Activated T-helper 2 cell treated with anti-CD3 and anti-CD28 coated beads, Interferon-gamma antibody, Interleukin-2, Interleukin-4, amounts not matched to agents 10 μg/mL and 5 μg/mL and 100 μg/mL, durations not matched to agents 14 hours and 24 hours and 36 hours (primary cell): ENCODE results near the gene CTBP2. TPM values are rescaled to one million over a fixed set of nuclear protein-coding genes. Genes with fewer than 3 reads are reported as not detected.
"Not testable (repeated sequence)": the region's sequence is repeated elsewhere in the genome, so short reads cannot be mapped to it uniquely, and the experiment has no call there.

Source experiments
- DNase-seq: peaks from one replicate; pipeline ENCODE4 v3.0.0; 2021; ENCODE audit warnings: low spot score
- H3K27ac Mint-ChIP-seq: one replicate; pipeline ENCODE4 v1.8.0; 2021; ENCODE audit warnings: mixed read lengths
- H3K27me3 Mint-ChIP-seq: one replicate; pipeline ENCODE4 v1.8.0; 2021; ENCODE audit warnings: low read depth, mixed read lengths
- H3K36me3 Mint-ChIP-seq: one replicate; pipeline ENCODE4 v1.8.0; 2021; ENCODE audit warnings: low read depth, mixed read lengths
- H3K4me1 Mint-ChIP-seq: one replicate; pipeline ENCODE4 v1.8.0; 2021; ENCODE audit warnings: low read depth, mixed read lengths
- H3K4me3 Mint-ChIP-seq: one replicate; pipeline ENCODE4 v1.8.0; 2021; ENCODE audit warnings: low read depth, mild to moderate bottlenecking, moderate library complexity, mixed read lengths
- H3K9me3 Mint-ChIP-seq: one replicate; pipeline ENCODE4 v1.8.0; 2021; ENCODE audit warnings: mixed read lengths
- intact Hi-C: fragments of 100-400 bp; cut with micrococcal nuclease; formaldehyde crosslinking; loops from one replicate; pipeline ENCODE4 v1.15.1; 2023
- total RNA-seq: library from RNA; stranded (reverse); gene quantifications from 2 replicates; pipeline ENCODE4 v1.2.3, GENCODE V29; 2022

Gene CTBP2
- total RNA-seq, 1 donor from 2014 or later = 0.48 TPM

- no peaks in the 10 kb centered on the region for H3K4me1 Mint-ChIP-seq
- no peaks in the 10 kb centered on the region for H3K36me3 Mint-ChIP-seq
- H3K27ac Mint-ChIP-seq = no peak overlapping the region
- intact Hi-C loops = no loop called here
- no peak for DNase-seq
- H3K27me3 Mint-ChIP-seq = no peaks in the 10 kb centered on the region
- no peaks in the 10 kb centered on the region for H3K9me3 Mint-ChIP-seq
- H3K4me3 Mint-ChIP-seq = no peak overlapping the region
These were observed 77.3 kb downstream of the CTBP2 start for GRCh38 chr10:125082881-125083575.

DNA sequence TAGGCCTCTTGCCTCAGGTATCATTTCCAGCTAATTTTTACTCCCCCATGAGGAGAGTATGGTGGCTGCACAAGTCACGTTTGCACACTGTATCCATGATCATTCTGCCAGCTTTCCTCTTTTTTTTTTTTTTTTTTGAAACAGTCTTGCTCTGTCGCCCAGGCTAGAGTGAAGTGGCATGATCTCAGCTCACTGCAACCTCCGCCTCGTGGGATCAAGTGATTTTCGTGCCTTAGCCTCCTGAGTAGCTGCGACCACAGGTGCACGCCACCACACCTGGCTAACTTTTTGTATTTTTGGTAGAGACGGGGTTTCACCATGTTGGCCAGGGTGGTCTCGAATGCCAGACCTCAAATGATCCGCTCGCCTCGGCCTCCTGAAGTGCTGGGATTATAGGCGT lies 77.9 kb downstream of the CTBP2 start:
- H3K27ac Mint-ChIP-seq, H3K27me3 Mint-ChIP-seq, H3K4me1 Mint-ChIP-seq, H3K9me3 Mint-ChIP-seq, DNase-seq, intact Hi-C loops, H3K36me3 Mint-ChIP-seq, H3K4me3 Mint-ChIP-seq: not testable (repeated sequence)

GRCh38 chr10:125081931-125082330 lies 78.4 kb downstream of the CTBP2 start:
- H3K36me3 Mint-ChIP-seq = no peaks in the 10 kb centered on the region
- H3K27me3 Mint-ChIP-seq = no peaks in the 10 kb centered on the region
- H3K4me1 Mint-ChIP-seq = no peaks in the 10 kb centered on the region
- intact Hi-C loops = no loop called here
- no peak overlapping the region for H3K27ac Mint-ChIP-seq
- no peaks in the 10 kb centered on the region for H3K9me3 Mint-ChIP-seq
- no peak for DNase-seq
- H3K4me3 Mint-ChIP-seq = no peak overlapping the region

DNA sequence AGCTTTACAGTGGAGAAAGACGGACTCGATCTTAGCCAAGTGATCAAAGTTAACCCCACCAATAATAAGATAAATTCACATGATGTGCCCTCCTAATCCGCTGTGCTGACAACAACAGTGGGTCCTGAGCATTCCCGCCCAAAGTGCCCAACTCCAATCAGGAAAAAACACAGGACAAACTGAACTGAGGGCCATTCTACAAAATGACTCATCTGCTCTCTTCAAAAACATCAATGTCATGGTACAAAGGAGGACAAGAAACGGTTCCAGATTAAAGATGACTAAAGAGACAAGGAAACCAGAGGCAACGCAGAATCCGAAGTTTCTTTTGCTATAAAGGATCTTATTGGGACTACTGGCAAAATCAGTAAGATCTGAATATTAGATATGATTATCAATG lies 79.4 kb downstream of the CTBP2 start:
- intact Hi-C loops = no loop called here
- Mint-ChIP-seq H3K9me3 (no peaks in the 10 kb centered on the region), H3K27me3 (no peaks in the 10 kb centered on the region), H3K4me3 (no peak overlapping the region), H3K4me1 (no peaks in the 10 kb centered on the region), H3K36me3 (no peaks in the 10 kb centered on the region), H3K27ac (no peak overlapping the region)
- no peak for DNase-seq

- no peaks in the 10 kb centered on the region for H3K4me1 Mint-ChIP-seq
- intact Hi-C loops = no loop called here
- DNase-seq = no peak
- no peaks in the 10 kb centered on the region for H3K27me3 Mint-ChIP-seq
- no peak overlapping the region for H3K4me3 Mint-ChIP-seq
- H3K27ac Mint-ChIP-seq = no peak overlapping the region
- H3K36me3 Mint-ChIP-seq = no peaks in the 10 kb centered on the region
- no peaks in the 10 kb centered on the region for H3K9me3 Mint-ChIP-seq
These were observed 80.1 kb downstream of the CTBP2 start for GRCh38 chr10:125080296-125080695.

DNA sequence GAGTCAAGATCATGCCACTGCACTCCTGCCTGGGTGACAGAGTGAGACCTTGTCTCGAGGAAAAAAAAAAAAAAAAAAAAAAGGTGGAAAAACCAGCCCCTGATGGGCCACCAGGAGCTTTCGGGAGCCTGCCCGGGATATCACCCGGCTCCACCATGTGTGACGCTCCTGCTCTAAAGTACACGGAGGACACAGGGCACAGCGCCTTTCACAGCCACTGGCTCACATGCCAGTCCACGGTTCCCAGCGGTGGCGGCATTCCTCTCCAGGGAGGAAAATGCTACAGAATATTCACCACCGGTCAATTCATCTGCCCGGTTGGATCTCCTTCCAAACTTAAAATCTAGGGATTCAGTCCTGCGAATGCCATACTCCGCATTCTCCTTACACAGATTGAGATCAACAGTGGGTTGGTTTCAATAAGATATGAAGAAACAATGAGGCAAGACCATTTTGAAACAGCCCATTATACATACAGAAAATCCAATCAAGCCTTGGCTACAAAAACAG lies 81.2 kb downstream of the CTBP2 start:
- intact Hi-C loops = no loop called here
- H3K4me1 Mint-ChIP-seq = no peaks in the 10 kb centered on the region
- H3K27ac Mint-ChIP-seq = no peak overlapping the region
- H3K9me3 Mint-ChIP-seq = no peaks in the 10 kb centered on the region
- DNase-seq = no peak
- peaks cover 3% of the 10 kb centered on the region for H3K27me3 Mint-ChIP-seq
- no peak overlapping the region for H3K4me3 Mint-ChIP-seq
- no peaks in the 10 kb centered on the region for H3K36me3 Mint-ChIP-seq

DNA sequence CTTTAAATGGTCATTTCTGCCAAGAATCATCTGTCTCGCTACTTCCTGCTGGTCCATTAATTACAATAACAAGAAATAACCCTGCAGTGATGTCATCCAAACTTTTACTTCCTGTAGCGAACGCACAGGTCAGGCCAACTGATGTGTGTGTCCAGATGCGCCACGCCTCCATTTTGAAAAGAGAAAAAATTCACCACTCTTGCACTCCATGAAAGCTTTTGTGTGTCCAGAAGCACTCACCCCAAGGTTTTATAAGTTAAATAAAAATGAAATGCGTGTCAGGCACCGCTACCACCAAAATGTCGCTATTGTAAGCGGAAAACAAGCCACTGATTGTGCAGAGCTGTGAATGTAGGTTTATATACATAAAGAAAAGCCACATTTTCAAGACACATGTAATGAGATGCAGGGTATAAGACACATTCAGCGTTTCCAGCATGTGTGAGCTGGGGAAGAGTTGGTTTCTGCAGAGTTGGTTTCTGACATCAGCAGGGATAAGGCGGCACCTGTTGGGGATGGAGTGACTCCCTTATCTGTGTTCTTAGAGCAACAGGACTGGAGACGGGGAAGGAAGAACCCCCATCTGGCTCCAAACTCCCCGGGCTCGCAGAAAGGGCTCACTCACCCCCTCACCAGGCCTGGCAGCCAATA lies 83.3 kb downstream of the CTBP2 start:
- intact Hi-C loops = no loop called here
- no peak for DNase-seq
- Mint-ChIP-seq H3K4me1 (no peaks in the 10 kb centered on the region), H3K27ac (no peak overlapping the region), H3K27me3 (peaks cover 7% of the 10 kb centered on the region), H3K9me3 (no peaks in the 10 kb centered on the region), H3K4me3 (no peak overlapping the region), H3K36me3 (no peaks in the 10 kb centered on the region)

DNA sequence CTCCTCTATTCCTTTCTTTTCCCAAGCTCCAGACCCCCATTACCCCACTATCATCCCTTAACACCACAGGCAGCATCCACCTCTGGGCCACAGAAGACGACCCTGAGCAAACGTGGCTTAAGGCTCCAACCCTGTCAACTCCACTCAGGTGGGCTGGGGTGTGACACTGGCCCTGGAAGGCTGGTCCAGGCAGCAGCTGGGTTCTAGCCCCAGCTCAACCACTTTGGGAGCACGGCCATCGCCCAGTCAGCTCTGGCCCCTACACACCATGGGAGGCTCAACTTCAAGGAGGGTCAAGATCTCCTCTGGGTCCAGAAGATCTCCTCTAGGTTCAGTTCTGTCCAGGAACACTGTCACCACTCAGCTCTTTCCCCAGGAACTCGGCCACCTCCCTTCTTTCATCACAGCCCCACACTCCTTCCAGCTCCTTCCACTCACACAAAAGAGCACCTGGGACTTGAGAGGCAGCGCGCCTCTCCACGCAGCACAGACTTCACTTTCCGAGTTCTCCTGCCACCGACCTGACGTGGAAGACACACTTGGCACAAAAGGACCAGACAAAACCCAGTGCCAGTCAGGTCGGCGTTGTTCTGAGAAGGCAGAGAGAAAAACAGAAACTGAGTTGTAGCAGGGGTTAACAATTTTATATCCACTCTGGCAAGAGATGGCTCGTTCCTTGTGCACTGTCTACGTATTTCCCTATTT lies 84.1 kb downstream of the CTBP2 start:
- Mint-ChIP-seq H3K27me3 (peaks cover 8% of the 10 kb centered on the region), H3K36me3 (no peaks in the 10 kb centered on the region), H3K4me1 (no peaks in the 10 kb centered on the region), H3K4me3 (no peak overlapping the region), H3K9me3 (no peaks in the 10 kb centered on the region), H3K27ac (no peak overlapping the region)
- DNase-seq = no peak
- intact Hi-C loops = no loop called here

GRCh38 chr10:125073996-125074395 lies 86.4 kb downstream of the CTBP2 start:
- no peak overlapping the region for H3K27ac Mint-ChIP-seq
- peaks cover 9% of the 10 kb centered on the region for H3K27me3 Mint-ChIP-seq
- DNase-seq = no peak
- H3K36me3 Mint-ChIP-seq = no peaks in the 10 kb centered on the region
- H3K4me3 Mint-ChIP-seq = no peak overlapping the region
- H3K9me3 Mint-ChIP-seq = no peaks in the 10 kb centered on the region
- intact Hi-C loops = no loop called here
- no peaks in the 10 kb centered on the region for H3K4me1 Mint-ChIP-seq

- Mint-ChIP-seq H3K9me3 (no peaks in the 10 kb centered on the region), H3K4me3 (no peak overlapping the region), H3K4me1 (no peaks in the 10 kb centered on the region), H3K27me3 (peaks cover 13% of the 10 kb centered on the region), H3K27ac (no peak overlapping the region), H3K36me3 (no peaks in the 10 kb centered on the region)
- no peak for DNase-seq
- intact Hi-C loops = no loop called here
These were observed 87.6 kb downstream of the CTBP2 start for GRCh38 chr10:125072794-125073193.

- Mint-ChIP-seq H3K9me3 (no peaks in the 10 kb centered on the region), H3K4me3 (no peak overlapping the region), H3K4me1 (no peaks in the 10 kb centered on the region), H3K27ac (no peak overlapping the region), H3K27me3 (peaks cover 21% of the 10 kb centered on the region), H3K36me3 (no peaks in the 10 kb centered on the region)
- intact Hi-C loops = no loop called here
- no peak for DNase-seq
These were observed 89.4 kb downstream of the CTBP2 start for GRCh38 chr10:125071008-125071407.

DNA sequence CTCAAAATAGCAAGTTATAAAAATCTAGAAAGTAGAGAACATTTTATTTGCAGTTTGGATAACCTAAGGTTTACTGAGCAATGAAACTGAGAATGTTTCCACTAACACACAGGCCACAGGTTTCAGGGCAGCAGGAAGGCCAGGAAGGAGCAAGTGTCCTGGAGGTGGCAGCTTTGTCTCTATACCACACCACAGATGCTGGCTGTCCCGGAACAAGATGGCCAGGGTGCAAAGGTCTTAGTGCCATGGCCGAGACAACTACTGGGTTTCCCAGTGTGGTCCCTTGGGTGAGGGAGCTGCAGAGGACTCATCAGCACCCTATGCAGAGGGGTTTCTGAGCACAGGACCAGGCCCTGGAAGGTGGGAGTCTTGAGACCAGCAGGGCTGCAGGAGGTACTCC lies 92.0 kb downstream of the CTBP2 start:
- Mint-ChIP-seq H3K4me1 (peaks cover 13% of the 10 kb centered on the region), H3K36me3 (no peaks in the 10 kb centered on the region), H3K9me3 (no peaks in the 10 kb centered on the region), H3K27me3 (peaks cover 25% of the 10 kb centered on the region), H3K4me3 (no peak overlapping the region), H3K27ac (no peak overlapping the region)
- intact Hi-C loops = loop anchor here (10.0 kb wide), 1 partner anchor 354 kb away; no protein-coding TSS in a partner anchor
- DNase-seq = no peak

- Mint-ChIP-seq H3K27ac (no peak overlapping the region), H3K9me3 (no peaks in the 10 kb centered on the region), H3K4me3 (no peak overlapping the region), H3K36me3 (no peaks in the 10 kb centered on the region), H3K4me1 (peaks cover 13% of the 10 kb centered on the region), H3K27me3 (peaks cover 28% of the 10 kb centered on the region)
- no peak for DNase-seq
- intact Hi-C loops = loop anchor here (10.0 kb wide), 1 partner anchor 353 kb away; no protein-coding TSS in a partner anchor
These were observed 92.6 kb downstream of the CTBP2 start for GRCh38 chr10:125067764-125068163.
